ENCODE data around the gene KRTAP10-10.

The KRTAP10-10 gene

DNA sequence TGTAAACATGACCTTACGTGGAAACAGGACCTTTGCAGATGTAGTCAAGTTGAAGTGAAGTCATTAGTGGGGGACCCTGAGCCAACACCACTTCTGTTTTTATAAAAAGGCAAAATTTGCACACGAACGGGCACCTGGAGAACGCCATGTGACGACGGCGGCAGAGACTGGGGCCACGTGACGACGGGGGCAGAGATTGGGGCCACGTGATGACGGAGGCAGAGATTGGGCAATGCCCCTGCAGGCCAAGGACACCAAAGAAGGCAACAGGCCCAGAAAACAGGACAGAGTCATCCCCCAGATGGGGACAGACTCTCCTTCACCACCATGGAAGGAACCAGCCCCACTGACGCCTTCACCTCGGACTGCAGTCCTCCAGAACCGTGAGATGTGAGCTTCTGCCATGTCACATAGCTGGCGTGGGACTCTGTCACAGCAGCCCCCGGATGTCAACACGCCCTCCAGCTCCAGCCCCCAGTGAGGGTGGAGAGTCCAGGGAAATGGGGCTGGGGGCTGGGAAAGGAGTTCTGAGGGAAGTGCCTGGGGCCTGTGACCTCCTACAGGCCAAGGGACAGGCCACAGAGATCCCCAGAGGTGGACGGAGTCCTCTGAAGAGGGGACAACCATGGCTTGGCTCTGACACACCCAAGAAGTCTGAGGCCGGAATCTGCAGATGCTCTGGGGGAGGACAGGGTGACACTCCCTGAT is 13.3 kb downstream of the KRTAP10-10 start:
- TF ChIP-seq, protein P1, sequence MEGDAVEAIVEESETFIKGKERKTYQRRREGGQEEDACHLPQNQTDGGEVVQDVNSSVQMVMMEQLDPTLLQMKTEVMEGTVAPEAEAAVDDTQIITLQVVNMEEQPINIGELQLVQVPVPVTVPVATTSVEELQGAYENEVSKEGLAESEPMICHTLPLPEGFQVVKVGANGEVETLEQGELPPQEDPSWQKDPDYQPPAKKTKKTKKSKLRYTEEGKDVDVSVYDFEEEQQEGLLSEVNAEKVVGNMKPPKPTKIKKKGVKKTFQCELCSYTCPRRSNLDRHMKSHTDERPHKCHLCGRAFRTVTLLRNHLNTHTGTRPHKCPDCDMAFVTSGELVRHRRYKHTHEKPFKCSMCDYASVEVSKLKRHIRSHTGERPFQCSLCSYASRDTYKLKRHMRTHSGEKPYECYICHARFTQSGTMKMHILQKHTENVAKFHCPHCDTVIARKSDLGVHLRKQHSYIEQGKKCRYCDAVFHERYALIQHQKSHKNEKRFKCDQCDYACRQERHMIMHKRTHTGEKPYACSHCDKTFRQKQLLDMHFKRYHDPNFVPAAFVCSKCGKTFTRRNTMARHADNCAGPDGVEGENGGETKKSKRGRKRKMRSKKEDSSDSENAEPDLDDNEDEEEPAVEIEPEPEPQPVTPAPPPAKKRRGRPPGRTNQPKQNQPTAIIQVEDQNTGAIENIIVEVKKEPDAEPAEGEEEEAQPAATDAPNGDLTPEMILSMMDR (IDR thresholded peaks at IDR 0.05; ENCODE audit: low read depth, low read length, missing control alignments): no peak
- no peak overlapping the region for H3K4me3 ChIP-seq (ENCODE audit: low read depth, low read length)
- DNase-seq (ENCODE audit: low read depth): no peak

DNA sequence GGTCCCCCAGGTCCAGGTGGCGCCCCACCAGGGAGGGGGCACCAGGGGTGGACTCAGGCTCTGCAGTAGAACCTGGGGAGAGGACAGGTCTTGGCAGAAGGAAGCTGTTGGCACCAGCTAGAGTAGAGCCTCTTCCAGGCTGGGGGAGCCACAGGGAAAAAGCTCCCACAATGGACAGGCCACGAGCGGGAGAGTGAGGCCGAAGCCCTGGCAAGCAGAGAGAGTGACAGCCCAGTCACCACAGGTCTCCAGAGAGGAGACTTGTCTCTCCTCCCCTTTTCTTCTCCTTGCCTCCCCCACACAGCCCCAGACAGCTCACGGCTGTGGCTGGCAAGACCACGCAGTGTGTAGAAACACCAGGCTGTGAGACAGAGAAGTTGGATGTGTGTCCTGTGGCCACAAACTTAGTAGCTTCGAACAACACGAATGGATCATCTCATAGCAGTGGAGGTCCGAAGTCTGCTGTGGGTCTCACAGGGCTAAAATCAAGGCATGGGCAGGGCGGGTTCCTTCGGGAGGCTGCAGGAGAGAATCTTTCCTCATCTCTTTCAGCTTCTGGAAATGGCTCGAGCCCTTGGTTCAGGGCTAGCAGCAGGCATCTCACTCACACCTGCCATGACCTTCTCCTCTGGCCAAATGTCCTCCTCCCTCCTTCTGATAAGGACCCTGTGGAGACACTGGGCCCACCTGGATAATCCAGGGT is 14.0 kb downstream of the KRTAP10-10 start:
- H3K4me3 ChIP-seq (ENCODE audit: low read depth, low read length): no peak overlapping the region
- TF ChIP-seq, protein P1 (IDR thresholded peaks at IDR 0.05; ENCODE audit: low read depth, low read length, missing control alignments): no peak
- no peak for DNase-seq (ENCODE audit: low read depth)

DNA sequence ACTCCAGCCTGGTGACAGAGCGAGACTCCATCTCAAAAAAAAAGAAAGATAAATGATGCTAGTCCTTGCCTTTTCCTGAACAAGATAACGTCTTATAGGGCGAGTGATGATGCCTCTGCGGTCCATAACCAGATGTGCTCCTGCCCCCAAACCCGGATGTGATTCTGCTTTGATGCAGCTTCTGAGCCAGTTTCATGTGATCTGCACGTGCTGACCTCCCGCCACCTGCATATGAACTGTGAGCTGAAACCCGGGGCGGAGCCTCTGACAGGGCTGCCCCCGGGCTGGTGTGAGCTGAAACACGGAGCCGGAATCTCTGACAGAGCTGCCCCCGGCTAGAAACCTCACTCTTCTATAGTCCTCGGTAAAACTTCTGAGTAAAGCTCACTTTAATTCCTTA is 16.0 kb downstream of the KRTAP10-10 start:
- no peak for DNase-seq (ENCODE audit: low read depth)
- no peak overlapping the region for H3K4me3 ChIP-seq (ENCODE audit: low read depth, low read length)
- TF ChIP-seq, protein P1 (IDR thresholded peaks at IDR 0.05; ENCODE audit: low read depth, low read length, missing control alignments): no peak

DNA sequence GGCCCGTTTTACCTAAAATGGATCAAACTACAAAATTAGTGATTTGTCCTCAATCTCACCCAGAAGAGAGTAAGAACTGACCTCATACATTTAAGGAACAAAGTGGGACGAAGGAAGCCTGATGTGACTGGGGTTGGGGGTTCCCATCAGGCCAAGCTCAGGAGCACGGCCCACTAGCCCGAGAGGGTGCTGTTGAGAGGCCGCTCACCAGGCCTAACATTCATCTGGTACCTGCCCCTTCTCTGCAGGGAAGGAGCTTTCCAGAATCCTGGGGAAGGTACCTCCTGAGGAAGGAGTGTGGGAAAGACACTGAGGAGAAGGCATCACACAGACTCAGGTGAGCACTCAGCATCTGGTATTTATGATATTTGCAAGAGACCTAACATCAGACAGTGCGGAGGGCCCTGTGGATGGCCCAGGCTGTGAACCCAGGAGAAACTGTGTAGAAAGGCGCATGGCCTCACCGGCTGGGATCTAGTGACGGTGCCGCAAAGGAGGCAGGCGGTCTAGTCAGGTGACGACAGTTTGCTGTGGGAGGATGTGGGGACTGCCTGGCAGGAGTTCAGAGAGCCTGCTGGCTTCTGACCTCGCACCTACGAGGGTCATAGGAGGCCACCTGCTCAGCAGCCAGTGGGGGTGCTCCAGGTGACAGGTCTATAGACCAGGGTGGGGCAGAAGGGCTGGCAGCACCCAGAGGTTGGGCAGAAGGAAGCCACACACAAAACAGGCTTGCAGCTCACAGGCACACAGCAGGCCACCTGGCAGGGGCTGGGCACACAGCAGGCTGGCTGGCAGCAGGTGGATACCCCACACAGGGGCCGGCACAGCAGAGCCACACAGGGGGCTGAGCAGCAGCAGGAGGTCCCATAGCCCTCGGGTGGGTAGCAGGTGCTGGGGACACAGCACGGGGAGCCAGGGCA is 16.8 kb downstream of the KRTAP10-10 start:
- TF ChIP-seq, protein P1 (IDR thresholded peaks at IDR 0.05; ENCODE audit: low read depth, low read length, missing control alignments): no peak
- no peak for DNase-seq (ENCODE audit: low read depth)
- no peak overlapping the region for H3K4me3 ChIP-seq (ENCODE audit: low read depth, low read length)

DNA sequence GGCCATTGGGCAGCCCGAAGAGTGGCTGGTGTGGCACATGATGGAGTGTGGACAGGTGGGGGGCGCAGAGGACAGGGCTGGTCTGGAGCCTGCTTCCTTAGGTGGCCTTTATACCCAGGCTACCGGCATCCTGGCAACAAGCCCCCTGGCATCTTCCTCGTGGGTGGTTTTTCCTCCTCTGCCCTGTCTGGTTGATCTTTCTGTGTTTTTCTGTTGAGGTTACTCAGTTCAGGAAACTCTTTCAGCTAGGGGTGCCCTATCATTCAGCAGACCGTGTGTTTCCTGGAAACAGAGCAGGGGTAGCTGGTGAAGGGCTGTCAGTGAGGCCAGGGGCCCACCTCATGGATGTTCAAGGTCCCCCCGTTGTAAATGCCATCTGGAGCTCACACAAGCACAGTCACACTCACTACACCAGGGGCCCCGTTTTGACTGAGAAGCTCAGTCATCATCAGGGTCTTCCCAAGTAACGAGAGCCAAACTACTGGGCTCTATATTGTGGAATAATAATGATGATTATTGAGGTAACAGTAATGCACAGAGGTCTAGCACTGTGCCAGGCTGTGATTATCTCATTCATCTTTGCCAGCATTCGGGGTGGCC is 17.5 kb downstream of the KRTAP10-10 start, which contains the start of gene KRTAP12-4:
TSS of gene KRTAP12-4 (minus strand) at position 84 of the 600 bp plus-strand sequence. CDS start at position 39, 45 bp downstream.
- H3K4me3 ChIP-seq (ENCODE audit: low read depth, low read length): no peak within 1 kb of the TSS
- TF ChIP-seq, protein P1 (IDR thresholded peaks at IDR 0.05; ENCODE audit: low read depth, low read length, missing control alignments): no peak
- DNase-seq (ENCODE audit: low read depth): no peak

DNA sequence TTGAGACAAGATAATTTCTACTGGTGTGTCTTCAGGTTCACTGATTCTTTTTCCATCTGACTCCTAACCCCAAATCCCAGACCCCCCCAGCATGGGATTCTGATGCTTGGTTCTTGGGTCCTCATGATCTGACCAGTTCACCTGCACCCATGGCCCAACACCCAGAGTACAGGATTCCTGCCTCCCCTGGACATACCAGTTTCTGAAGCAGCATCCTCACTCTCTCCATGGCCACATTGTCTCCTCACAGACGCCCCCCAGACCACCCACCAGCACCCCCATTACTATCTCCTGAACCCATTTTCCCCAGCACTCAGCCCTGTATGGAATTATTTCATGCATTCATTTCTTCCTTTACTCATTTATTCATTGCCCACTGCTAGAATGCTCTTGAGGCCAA is 19.7 kb downstream of the KRTAP10-10 start:
- no peak overlapping the region for H3K4me3 ChIP-seq (ENCODE audit: low read depth, low read length)
- TF ChIP-seq, protein P1 (IDR thresholded peaks at IDR 0.05; ENCODE audit: low read depth, low read length, missing control alignments): no peak
- no peak for DNase-seq (ENCODE audit: low read depth)
